ENCODE measurements around the gene GNPDA2. TPM values are rescaled to one million over a fixed set of nuclear protein-coding genes. Genes with fewer than 3 reads are reported as not detected.
A peak's percentile ranks its signal among the peaks of the same experiment; 100 is the strongest.

GNPDA2 gene
- polyA plus RNA-seq (2013, experiment 1 of 2) = 10.2 TPM
- polyA plus RNA-seq (2013, experiment 2 of 2) = 8.8 TPM

GRCh38 chr4:44726038-44726871 is at the start of gene GNPDA2:
GNPDA2 (minus strand) TSS chr4:44726556; CDS start chr4:44722207, 4,349 bp downstream.
- H2BK15ac ChIP-seq (ENCODE audit: low read length) = peak within 1 kb of the TSS; percentile 39
- no peak within 1 kb of the TSS for H4K91ac ChIP-seq (ENCODE audit: low read depth, low read length, poor library complexity)
- H3K14ac ChIP-seq (ENCODE audit: low read length) = no peak within 1 kb of the TSS
- H3K79me1 ChIP-seq (ENCODE audit: low read depth, low read length) = no peaks in the 10 kb centered on the region
- H4K8ac ChIP-seq (ENCODE audit: low read depth, low read length) = no peak within 1 kb of the TSS
- H2BK5ac ChIP-seq (ENCODE audit: low read length) = peak within 1 kb of the TSS; percentile 53
- H2BK12ac ChIP-seq (ENCODE audit: low read length) = no peak within 1 kb of the TSS
- peak within 1 kb of the TSS; percentile 17 for H3K23ac ChIP-seq (ENCODE audit: low read depth, low read length, poor library complexity)
- H3K27me3 ChIP-seq (ENCODE audit: control insufficient read depth in 3 of 3, insufficient read depth in 3 of 3, low read depth in 1 of 3, low read length in 3 of 3) = no peaks in the 10 kb centered on the region
- peaks cover 5 to 6% of the 10 kb centered on the region in 2 donors for H3K4me1 ChIP-seq (ENCODE audit: control insufficient read depth in 2 of 2, insufficient read depth in 1 of 2, low read depth in 1 of 2, low read length in 2 of 2)
- H2AFZ ChIP-seq (ENCODE audit: low read length) = peak within 1 kb of the TSS; percentile 98
- no peak within 1 kb of the TSS for H3K4ac ChIP-seq (ENCODE audit: low read length)
- H2BK120ac ChIP-seq (ENCODE audit: low read depth, low read length) = no peak within 1 kb of the TSS
- H3K18ac ChIP-seq (ENCODE audit: low read length) = peak within 1 kb of the TSS; percentile 98
- no CpG with 5 or more reads among the region's 65 CpGs for WGBS, 2 donors (ENCODE audit: extremely low coverage in 2 of 2, insufficient read length in 2 of 2, insufficient replicate concordance in 1 of 2)
- peak within 1 kb of the TSS; percentile 83 to 95 for H3K4me3 ChIP-seq (ENCODE audit: low read length in 2 of 2)
- DNase-seq (ENCODE audit: low spot score) = peak; percentile 78
- H3K9me3 ChIP-seq (replicated peaks in 1 of 2; ENCODE audit: control insufficient read depth in 2 of 2, insufficient read depth in 1 of 2, low read depth in 1 of 2, low read length in 2 of 2) = no peaks in the 10 kb centered on the region
- no peaks in the 10 kb centered on the region for H3K36me3 ChIP-seq (replicated peaks in 1 of 2; ENCODE audit: control insufficient read depth in 2 of 2, insufficient read depth in 2 of 2, low read length in 2 of 2)
- H3K9ac ChIP-seq (ENCODE audit: low read depth, low read length, poor library complexity) = peak within 1 kb of the TSS; percentile 90
- H2AK5ac ChIP-seq (ENCODE audit: low read depth, low read length) = no peak within 1 kb of the TSS
- peak within 1 kb of the TSS; percentile 59 for H3K27ac ChIP-seq (replicated peaks; ENCODE audit: low read length)
- peak within 1 kb of the TSS; percentile 82 for H3K4me2 ChIP-seq (ENCODE audit: insufficient read depth, low read length, poor library complexity, severe bottlenecking)

GRCh38 chr4:44772340-44772739 is 46.0 kb upstream of the GNPDA2 start:
- H4K8ac ChIP-seq (ENCODE audit: low read depth, low read length) = no peak overlapping the region
- H3K4me1 ChIP-seq (ENCODE audit: control insufficient read depth in 2 of 2, insufficient read depth in 1 of 2, low read depth in 1 of 2, low read length in 2 of 2) = no peaks in the 10 kb centered on the region
- no peak overlapping the region for H3K4me2 ChIP-seq (ENCODE audit: insufficient read depth, low read length, poor library complexity, severe bottlenecking)
- H3K9ac ChIP-seq (ENCODE audit: low read depth, low read length, poor library complexity) = no peak overlapping the region
- no peak overlapping the region for H3K23ac ChIP-seq (ENCODE audit: low read depth, low read length, poor library complexity)
- no peak overlapping the region for H3K18ac ChIP-seq (ENCODE audit: low read length)
- no peak overlapping the region for H3K4ac ChIP-seq (ENCODE audit: low read length)
- no peak overlapping the region for H3K14ac ChIP-seq (ENCODE audit: low read length)
- WGBS, 2 donors (ENCODE audit: extremely low coverage in 2 of 2, insufficient read length in 2 of 2, insufficient replicate concordance in 1 of 2) = no CpG with 5 or more reads among the region's 6 CpGs
- H4K91ac ChIP-seq (ENCODE audit: low read depth, low read length, poor library complexity) = no peak overlapping the region
- H3K4me3 ChIP-seq (ENCODE audit: low read length in 2 of 2) = no peak overlapping the region
- peaks cover 0 to 4% of the 10 kb centered on the region in 2 donors for H3K9me3 ChIP-seq (replicated peaks in 1 of 2; ENCODE audit: control insufficient read depth in 2 of 2, insufficient read depth in 1 of 2, low read depth in 1 of 2, low read length in 2 of 2)
- no peaks in the 10 kb centered on the region for H3K36me3 ChIP-seq (replicated peaks in 1 of 2; ENCODE audit: control insufficient read depth in 2 of 2, insufficient read depth in 2 of 2, low read length in 2 of 2)
- no peak overlapping the region for H2BK5ac ChIP-seq (ENCODE audit: low read length)
- H3K27ac ChIP-seq (replicated peaks; ENCODE audit: low read length) = no peak overlapping the region
- no peak for DNase-seq (ENCODE audit: low spot score)
- no peaks in the 10 kb centered on the region for H3K27me3 ChIP-seq (ENCODE audit: control insufficient read depth in 3 of 3, insufficient read depth in 3 of 3, low read depth in 1 of 3, low read length in 3 of 3)
- H2AFZ ChIP-seq (ENCODE audit: low read length) = no peak overlapping the region
- H2AK5ac ChIP-seq (ENCODE audit: low read depth, low read length) = no peak overlapping the region
- no peak overlapping the region for H2BK120ac ChIP-seq (ENCODE audit: low read depth, low read length)
- H2BK15ac ChIP-seq (ENCODE audit: low read length) = no peak overlapping the region
- no peak overlapping the region for H2BK12ac ChIP-seq (ENCODE audit: low read length)
- H3K79me1 ChIP-seq (ENCODE audit: low read depth, low read length) = no peaks in the 10 kb centered on the region

- Histone ChIP-seq H3K4ac (ENCODE audit: low read length) (no peak overlapping the region), H3K4me1 (ENCODE audit: control insufficient read depth in 2 of 2, insufficient read depth in 1 of 2, low read depth in 1 of 2, low read length in 2 of 2) (no peaks in the 10 kb centered on the region), H3K9ac (ENCODE audit: low read depth, low read length, poor library complexity) (no peak overlapping the region), H3K27me3 (ENCODE audit: control insufficient read depth in 3 of 3, insufficient read depth in 3 of 3, low read depth in 1 of 3, low read length in 3 of 3) (no peaks in the 10 kb centered on the region), H4K91ac (ENCODE audit: low read depth, low read length, poor library complexity) (no peak overlapping the region), H2BK120ac (ENCODE audit: low read depth, low read length) (no peak overlapping the region), H2AFZ (ENCODE audit: low read length) (no peak overlapping the region), H2BK5ac (ENCODE audit: low read length) (no peak overlapping the region), H3K36me3 (replicated peaks in 1 of 2; ENCODE audit: control insufficient read depth in 2 of 2, insufficient read depth in 2 of 2, low read length in 2 of 2) (no peaks in the 10 kb centered on the region), H2BK12ac (ENCODE audit: low read length) (no peak overlapping the region), H2BK15ac (ENCODE audit: low read length) (no peak overlapping the region), H3K23ac (ENCODE audit: low read depth, low read length, poor library complexity) (no peak overlapping the region), H2AK5ac (ENCODE audit: low read depth, low read length) (no peak overlapping the region), H4K8ac (ENCODE audit: low read depth, low read length) (no peak overlapping the region), H3K14ac (ENCODE audit: low read length) (no peak overlapping the region), H3K18ac (ENCODE audit: low read length) (no peak overlapping the region), H3K9me3 (replicated peaks in 1 of 2; ENCODE audit: control insufficient read depth in 2 of 2, insufficient read depth in 1 of 2, low read depth in 1 of 2, low read length in 2 of 2) (peaks cover 0 to 2% of the 10 kb centered on the region in 2 donors), H3K4me2 (ENCODE audit: insufficient read depth, low read length, poor library complexity, severe bottlenecking) (no peak overlapping the region), H3K27ac (replicated peaks; ENCODE audit: low read length) (no peak overlapping the region), H3K4me3 (ENCODE audit: low read length in 2 of 2) (no peak overlapping the region), H3K79me1 (ENCODE audit: low read depth, low read length) (no peaks in the 10 kb centered on the region)
- DNase-seq (ENCODE audit: low spot score) = no peak
- no CpG with 5 or more reads among the region's 1 CpG for WGBS, 2 donors (ENCODE audit: extremely low coverage in 2 of 2, insufficient read length in 2 of 2, insufficient replicate concordance in 1 of 2)
Measured at GRCh38 chr4:44771789-44772188, 45.4 kb upstream of the GNPDA2 start.

- Histone ChIP-seq H3K79me1 (ENCODE audit: low read depth, low read length) (no peaks in the 10 kb centered on the region), H2AFZ (ENCODE audit: low read length) (no peak overlapping the region), H3K36me3 (replicated peaks in 1 of 2; ENCODE audit: control insufficient read depth in 2 of 2, insufficient read depth in 2 of 2, low read length in 2 of 2) (no peaks in the 10 kb centered on the region), H2AK5ac (ENCODE audit: low read depth, low read length) (no peak overlapping the region), H3K18ac (ENCODE audit: low read length) (no peak overlapping the region), H4K91ac (ENCODE audit: low read depth, low read length, poor library complexity) (no peak overlapping the region), H3K27me3 (ENCODE audit: control insufficient read depth in 3 of 3, insufficient read depth in 3 of 3, low read depth in 1 of 3, low read length in 3 of 3) (no peaks in the 10 kb centered on the region), H3K4me2 (ENCODE audit: insufficient read depth, low read length, poor library complexity, severe bottlenecking) (no peak overlapping the region), H4K8ac (ENCODE audit: low read depth, low read length) (no peak overlapping the region), H3K4me1 (ENCODE audit: control insufficient read depth in 2 of 2, insufficient read depth in 1 of 2, low read depth in 1 of 2, low read length in 2 of 2) (no peaks in the 10 kb centered on the region), H2BK12ac (ENCODE audit: low read length) (no peak overlapping the region), H2BK5ac (ENCODE audit: low read length) (no peak overlapping the region), H3K9ac (ENCODE audit: low read depth, low read length, poor library complexity) (no peak overlapping the region), H3K14ac (ENCODE audit: low read length) (no peak overlapping the region), H3K9me3 (replicated peaks in 1 of 2; ENCODE audit: control insufficient read depth in 2 of 2, insufficient read depth in 1 of 2, low read depth in 1 of 2, low read length in 2 of 2) (no peaks in the 10 kb centered on the region), H3K23ac (ENCODE audit: low read depth, low read length, poor library complexity) (no peak overlapping the region), H3K4me3 (ENCODE audit: low read length in 2 of 2) (no peak overlapping the region), H2BK15ac (ENCODE audit: low read length) (no peak overlapping the region), H2BK120ac (ENCODE audit: low read depth, low read length) (no peak overlapping the region), H3K27ac (replicated peaks; ENCODE audit: low read length) (no peak overlapping the region), H3K4ac (ENCODE audit: low read length) (no peak overlapping the region)
- DNase-seq (ENCODE audit: low spot score) = no peak
Measured at GRCh38 chr4:44766453-44766852, 40.1 kb upstream of the GNPDA2 start.
